Non-pigmented ciliary epithelial cell (primary cell): ENCODE results near the gene BMP2.

Source experiments
- DNase-seq: peaks from one replicate; pipeline ENCODE4 v3.0.0-alpha.2; 2010; ENCODE audit warnings: low read depth

Gene BMP2

DNA sequence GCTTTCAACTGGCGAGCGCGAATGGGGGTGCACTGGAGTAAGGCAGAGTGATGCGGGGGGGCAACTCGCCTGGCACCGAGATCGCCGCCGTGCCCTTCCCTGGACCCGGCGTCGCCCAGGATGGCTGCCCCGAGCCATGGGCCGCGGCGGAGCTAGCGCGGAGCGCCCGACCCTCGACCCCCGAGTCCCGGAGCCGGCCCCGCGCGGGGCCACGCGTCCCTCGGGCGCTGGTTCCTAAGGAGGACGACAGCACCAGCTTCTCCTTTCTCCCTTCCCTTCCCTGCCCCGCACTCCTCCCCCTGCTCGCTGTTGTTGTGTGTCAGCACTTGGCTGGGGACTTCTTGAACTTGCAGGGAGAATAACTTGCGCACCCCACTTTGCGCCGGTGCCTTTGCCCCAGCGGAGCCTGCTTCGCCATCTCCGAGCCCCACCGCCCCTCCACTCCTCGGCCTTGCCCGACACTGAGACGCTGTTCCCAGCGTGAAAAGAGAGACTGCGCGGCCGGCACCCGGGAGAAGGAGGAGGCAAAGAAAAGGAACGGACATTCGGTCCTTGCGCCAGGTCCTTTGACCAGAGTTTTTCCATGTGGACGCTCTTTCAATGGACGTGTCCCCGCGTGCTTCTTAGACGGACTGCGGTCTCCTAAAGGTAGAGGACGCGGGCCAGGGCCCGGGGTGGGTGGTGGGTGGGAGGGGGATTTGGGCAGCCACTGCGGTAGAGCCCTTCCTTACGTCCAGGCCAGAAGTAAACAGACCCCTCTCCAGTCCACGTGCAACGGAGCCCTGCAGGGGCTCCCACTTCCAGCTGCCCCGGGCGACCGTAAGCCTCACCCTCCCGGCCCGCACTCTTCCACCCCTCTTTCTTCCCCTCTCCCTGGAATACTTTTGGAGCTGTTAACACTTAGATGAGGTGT, 998 bp downstream of the BMP2 start:
- no peak for DNase-seq

DNA sequence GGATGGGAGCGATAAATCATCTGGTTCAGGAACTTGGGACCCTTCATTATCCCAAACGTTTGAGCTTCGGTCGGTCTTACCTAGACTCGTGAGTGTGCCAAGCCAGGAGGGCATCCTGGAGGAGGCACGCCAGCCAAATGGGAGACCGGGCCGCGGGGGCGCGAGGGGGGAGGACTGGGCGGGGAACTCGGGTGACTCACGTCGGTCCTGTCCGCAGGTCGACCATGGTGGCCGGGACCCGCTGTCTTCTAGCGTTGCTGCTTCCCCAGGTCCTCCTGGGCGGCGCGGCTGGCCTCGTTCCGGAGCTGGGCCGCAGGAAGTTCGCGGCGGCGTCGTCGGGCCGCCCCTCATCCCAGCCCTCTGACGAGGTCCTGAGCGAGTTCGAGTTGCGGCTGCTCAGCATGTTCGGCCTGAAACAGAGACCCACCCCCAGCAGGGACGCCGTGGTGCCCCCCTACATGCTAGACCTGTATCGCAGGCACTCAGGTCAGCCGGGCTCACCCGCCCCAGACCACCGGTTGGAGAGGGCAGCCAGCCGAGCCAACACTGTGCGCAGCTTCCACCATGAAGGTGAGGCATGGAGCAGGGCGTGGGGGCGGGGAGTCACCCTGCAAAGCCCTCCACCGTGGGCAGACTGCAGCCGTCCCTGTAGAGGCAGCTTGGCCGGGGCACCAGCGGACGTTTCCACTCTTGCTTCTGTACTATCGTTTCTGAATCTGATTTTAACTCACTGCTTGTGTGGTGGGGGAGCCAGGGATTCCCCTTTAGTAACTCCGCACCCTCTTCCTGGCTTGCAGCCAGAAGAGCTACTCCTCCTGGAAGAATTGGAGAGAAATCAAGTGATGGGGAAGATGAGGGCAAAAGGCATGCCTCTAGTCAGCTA, 2.7 kb downstream of the BMP2 start:
- no peak for DNase-seq

DNA sequence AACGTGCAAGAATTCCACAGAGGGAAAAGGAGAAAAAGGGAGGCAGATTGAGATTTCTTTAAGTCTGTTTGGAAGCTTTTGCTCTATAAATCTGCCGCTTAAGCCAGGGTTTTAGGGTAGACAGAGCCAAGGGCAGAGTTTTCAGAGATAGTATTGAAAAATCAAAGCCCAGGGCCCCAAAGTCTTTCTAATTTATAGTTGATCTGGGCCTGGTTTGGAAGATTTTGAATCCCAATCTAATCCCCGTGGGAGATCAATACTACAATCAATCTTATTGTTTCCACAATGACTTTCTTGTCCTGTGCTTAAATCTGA, 3.3 kb downstream of the BMP2 start:
- no peak for DNase-seq

DNA sequence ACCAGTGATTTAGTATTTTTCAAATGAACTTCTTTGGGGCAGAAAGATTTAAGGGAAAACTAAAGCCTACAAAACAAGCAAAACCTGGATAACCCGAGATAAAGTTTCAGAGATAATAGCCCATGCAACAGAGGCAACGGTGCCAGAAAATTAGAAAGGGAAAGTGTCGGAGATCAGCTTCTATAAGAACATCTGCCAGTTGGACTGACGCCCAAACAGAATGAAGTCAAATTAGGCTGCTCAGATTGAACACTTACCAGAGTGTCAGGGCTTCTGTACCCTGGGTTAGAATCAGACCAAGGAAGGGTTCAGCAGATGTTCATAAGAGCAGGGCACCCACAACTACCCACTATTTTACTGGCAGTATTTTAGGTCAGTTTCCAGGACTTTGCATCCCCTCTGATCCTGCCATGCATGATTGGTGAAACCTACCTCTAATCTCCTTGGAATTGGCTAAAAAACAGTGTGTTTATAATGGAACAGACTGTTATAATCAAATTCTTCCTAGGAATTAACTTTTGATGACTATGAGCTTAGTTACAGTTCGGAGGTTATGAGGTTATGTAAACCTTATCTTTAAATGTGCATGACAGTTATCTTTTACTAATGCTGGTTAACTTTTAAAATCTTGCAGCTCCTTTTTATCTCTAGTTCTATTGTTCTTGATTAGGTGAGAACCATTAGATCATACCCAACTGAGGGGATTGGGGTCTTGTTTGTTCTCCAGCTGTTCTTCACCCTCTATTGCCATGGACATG, 13.1 kb downstream of the BMP2 start:
- no peak for DNase-seq

DNA sequence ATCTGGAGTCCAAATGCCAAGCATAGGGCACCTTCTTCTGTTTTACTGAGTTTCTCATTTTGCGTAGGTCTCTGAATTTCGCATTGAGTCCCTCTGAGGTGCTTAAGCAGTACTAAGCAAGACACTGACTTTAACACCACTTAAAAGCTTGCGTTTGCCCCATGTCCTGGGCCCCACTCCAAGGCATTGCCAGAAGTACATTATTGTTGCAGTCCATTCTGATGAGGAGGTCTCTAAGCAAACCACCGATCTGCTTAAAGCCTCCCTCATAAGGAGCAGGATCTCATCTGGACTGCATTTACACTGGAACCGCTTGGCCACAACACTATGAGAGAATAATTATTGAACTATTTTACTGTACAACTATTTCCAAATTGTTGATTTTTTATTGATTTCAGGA, 16.3 kb downstream of the BMP2 start:
- no peak for DNase-seq

DNA sequence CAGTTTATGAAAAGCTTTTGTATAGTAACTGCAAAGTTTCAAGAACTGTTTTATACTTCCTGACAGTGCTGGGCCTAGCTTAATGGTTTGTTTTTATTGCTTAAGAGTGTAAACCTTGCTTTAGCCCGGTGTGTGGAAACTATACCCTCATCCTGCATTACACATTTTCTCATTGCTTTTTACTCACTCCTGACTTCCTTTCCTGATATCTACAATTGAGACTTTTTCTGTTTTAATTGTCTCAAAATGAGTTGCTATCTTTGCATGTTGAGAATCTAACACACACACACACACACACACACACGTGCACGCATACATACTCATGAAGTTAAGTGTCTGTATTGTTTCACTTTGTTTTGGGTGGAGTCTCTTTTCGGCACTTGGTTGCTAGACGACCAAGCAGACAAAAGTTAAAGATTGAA, 16.7 kb downstream of the BMP2 start:
- DNase-seq: no peak

DNA sequence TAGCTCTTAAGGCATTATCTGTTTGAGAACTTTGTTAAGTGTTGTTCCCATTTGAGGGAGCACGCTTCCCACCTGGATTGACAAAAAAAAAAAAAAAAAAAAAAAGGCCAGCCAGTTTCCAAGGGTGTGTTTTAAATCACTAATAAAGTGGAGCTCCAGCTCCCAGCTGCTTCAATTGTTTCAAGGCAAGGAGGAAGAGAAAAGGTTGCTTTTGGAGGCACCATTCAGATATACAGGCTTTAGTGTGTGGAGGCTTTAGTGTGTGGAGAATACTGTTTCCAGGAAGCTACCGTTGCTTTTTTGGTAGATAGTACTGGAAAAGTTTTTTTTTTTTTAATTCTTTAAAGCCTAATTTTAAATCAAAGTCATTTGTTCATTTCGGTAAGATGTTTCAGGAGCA, 17.3 kb downstream of the BMP2 start:
- no peak for DNase-seq

DNA sequence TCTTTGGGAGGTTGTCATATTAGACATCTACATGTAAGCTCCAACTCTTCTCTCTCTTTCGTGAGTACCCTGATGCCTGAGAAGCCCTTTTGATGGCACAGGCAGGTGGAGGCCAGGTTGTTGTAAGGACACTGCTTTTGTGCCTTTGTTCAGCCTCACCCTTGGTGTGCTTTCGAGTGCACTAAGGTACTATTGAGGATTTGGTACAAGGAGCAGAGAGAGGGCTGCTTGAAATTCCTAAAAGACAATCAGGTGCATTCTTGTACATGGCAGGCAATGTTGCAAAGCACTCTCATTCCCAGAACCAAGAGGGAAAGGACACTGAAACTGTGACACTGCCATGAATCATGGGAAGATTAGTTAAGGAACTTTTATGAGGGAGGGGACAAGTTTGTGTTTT, 19.1 kb downstream of the BMP2 start:
- DNase-seq: no peak

DNA sequence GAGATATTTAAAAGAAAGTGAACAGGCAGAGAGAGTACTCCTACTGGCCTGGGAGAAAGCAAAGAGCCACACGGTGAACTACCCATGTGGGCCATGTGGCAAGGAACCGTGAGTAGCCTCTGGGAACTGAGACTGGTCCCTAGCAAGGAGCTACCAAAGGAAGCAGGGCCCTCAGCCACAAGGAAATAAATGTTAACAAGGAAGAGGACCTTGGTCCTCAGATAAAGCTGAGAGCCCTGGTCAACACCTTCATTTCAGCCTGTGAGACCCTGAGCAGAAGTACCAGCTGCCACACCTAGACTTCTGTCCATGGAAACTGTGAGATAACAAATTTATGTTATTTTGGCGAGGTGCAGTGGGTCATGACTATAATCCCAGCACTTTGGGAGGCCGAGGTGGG, 25.3 kb downstream of the BMP2 start:
- DNase-seq: no peak

DNA sequence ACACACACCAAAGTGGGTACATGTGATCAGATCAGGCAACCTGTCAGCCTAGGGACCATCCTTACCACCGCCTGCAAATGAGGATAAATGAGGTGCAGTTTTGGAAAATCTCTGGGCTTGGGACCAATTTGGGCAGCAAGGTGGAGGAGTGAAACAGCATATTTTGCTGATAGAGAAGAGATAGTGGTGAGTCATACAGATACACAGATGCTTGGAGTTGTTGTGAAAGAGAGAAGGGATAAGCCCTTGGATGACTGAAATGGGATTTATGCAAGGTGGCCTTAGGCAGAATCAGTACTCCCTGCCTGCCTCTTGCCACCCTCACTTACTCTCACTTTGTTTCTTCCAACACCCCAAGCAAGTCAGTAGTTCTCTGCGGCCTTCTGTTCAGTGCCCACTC, 34.7 kb downstream of the BMP2 start:
- DNase-seq: no peak

DNA sequence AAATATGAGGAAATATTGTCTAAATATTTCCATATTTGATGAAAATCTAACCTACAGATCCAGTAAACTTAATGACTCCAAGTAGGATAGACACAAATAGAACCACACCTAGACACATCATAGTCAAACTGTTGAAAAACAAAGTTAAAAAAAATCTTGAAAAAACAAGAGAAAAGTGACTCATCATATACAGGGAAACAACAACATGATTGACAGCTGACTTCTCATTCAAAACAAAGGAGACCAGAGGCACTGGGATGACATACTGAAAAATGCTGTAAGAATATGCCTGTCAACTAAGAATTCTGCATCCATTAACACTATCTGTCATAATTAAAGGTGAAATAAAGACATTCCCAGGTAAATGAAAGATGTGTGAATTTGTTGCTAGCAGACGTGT, 38.8 kb downstream of the BMP2 start:
- no peak for DNase-seq

DNA sequence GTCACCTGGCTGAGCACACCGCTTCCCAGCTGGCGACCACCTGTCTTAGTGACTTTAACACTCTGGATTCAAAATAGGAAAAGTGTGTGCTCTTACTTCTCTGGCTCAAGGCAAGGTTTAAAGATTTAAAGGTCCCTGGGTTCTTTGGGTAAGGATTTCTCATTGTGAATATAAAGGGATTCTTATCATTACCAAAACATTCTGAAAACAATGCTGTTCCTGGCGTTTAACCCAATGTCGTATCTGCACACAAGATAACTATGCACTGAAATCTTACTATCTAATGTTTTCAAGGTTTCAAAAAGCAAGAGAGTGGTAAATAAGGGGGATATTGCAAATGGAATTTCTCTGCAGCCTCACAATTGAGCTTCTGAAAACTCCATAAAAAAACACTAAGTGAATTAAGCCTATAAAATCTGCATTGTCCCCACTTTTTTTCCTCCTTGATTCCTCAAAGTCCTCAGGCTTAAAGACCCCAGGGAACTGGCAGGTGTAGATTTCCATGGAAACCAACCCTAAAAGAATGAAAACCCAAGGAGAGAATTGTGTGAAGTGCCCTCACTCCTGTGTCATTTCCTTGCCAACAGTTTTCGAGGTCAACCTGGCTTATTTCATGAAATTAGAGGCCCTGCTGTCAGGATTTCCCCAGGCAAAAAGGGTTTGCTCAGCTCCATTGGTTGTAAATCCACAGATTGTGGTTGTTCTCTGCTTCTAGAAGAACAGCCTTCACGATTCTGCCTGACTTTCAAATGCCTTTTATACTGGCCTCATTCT, 44.0 kb downstream of the BMP2 start:
- no peak for DNase-seq

DNA sequence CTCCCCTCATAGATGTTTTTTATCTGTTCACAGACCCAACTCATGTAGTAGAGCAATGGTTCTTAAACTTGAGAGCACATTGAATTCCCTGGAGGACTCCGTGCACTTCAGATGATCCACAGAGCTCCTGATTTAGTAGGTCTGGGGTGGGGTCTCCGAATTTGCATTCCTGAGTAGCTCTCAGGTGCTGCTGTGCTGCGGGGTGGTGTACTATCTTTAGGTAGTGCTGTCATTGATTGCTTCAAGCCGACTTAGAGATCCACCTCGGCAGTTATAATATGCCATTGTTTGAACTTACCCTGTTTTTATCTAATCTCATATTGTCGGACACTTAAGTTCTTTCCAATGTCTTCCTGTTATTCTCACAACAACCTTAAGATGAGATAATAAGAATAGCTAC, 45.0 kb downstream of the BMP2 start:
- no peak for DNase-seq

DNA sequence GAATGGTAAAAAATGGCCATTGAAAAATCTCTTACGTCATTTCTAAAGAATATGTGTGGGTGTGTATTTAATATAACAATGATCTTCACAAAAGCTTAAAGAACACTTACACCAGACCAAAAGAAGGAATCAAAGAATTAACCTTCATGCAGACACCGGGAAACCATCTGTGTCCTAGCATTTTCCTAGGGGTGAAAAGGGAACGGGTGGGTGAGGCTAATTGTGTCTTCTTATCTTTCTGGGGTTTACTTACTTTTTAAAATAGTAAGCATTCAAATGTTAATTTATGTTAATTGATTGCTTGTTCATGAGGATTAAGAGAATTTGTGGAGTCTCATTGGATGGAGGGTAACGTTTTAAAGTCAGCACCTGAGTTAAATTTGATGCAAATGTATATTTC, 47.5 kb downstream of the BMP2 start:
- no peak for DNase-seq

DNA sequence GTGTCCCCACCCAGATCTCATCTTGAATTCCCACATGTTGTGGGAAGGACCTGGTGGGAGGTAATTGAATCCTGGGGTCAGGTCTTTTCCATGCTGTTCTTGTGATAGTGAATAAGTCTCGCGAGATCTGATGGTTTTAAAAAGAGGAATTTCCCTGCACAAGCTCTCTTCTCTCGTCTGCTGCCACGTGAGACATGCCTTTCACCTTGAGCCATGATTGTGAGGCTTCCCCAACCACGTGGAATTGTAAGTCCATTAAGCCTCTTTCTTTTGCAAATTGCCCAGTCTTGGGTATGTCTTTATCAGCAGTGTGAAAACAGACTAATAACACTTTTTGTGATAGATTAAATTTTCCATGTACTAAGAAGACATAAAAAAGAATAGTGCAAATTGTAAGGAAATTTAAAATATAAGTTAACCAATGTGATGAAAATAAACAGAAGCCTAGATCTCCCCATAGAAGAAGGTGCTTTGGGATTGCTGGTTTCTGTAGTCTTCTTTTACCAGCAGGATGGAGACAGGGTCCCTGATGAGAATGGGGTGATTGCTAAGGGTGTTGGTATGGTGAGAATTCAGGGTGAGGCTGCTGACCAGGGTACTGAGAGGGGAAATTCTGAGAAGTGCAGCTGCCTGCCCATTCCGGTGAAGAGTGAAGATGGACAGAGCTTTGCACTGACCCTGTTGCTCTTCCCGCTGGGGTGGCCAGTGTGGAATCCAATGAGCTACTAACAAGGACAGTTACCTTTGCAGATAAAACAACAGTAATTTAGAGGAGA, 50.7 kb downstream of the BMP2 start:
- DNase-seq: no peak

DNA sequence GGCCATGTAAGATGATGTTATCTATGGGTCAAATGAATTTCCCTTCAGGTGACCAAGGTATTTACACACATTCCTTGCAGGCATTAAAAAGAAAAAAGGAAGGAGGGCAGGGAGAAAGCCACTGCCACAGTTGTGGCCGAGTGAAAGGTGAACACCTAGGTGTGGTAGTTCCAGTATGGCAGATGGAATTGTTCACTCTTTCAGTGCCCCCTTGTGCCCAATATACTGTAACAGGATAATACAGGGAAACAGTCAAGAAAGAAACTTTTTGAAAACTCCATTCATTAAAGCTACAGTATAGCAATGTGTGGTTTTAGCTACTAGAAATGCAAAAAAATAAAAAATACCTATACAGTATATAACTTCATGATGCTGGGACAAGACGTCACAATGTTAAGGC, 52.1 kb downstream of the BMP2 start:
- no peak for DNase-seq

DNA sequence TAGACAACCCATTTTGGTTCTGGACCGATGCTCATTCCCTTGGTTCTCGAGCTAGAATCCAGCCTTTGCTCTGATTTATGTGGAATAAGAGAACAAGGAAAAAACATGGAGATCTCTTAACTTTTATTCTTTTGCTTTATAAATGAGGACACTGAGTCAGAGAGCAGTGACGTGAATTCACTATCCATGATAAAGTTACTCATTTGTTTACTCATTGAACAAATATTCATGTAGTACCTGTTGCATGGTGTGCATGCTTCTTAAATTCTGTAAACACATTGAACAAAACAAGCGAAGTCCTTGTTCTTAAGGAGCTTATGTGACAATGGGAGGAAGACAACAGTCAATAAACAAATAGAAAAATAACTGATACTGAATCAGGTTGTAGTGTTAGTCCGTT, 56.9 kb downstream of the BMP2 start:
- no peak for DNase-seq

DNA sequence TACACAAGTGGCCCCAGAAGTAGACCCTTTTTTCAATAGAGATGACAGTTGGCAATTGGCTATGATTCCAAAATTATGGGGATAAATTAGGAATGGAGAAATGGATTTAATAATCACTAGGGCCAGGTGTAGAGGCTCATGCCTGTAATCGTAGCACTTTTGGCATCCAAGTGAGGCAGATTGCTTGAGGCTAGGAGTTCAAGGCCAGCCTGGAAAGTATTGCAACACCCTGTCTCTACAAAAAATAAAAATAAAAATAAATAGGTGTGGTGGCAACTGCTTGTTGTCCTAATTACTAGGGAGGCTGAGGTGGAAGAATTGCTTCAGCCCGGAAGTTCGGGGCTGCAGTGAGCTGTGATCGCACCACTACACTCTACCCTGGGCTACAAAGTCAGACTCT, 60.0 kb downstream of the BMP2 start:
- DNase-seq: no peak

DNA sequence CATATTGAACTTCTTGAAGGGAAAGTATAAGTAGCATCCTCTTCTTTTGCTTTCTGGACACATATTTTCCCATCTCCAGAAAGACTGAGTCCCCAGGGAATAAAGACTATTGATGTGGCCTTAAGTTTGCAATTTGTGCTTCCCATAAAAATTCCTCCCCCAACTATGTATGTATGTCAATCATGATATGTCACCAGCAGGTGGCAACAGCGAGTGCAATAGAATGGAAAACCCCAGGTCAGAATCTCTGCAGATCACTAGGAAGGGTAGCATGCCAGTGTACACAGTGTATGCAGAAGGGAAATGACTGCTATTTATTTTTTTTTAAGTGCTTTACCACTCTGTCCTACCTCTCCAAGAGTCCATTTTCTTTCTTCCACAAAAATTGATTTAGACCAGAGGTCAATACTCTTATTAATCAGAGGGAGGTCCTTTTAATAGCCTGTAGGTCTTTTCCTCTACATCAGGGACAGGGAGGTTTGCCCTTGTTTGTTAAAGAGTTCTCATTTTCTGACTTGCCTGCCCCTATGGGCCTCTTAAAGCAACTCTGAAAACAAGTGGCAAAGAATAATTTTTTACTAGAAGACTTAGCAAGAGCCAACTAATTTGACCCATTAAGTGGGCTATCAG, 61.4 kb downstream of the BMP2 start:
- peak; percentile 31 for DNase-seq

DNA sequence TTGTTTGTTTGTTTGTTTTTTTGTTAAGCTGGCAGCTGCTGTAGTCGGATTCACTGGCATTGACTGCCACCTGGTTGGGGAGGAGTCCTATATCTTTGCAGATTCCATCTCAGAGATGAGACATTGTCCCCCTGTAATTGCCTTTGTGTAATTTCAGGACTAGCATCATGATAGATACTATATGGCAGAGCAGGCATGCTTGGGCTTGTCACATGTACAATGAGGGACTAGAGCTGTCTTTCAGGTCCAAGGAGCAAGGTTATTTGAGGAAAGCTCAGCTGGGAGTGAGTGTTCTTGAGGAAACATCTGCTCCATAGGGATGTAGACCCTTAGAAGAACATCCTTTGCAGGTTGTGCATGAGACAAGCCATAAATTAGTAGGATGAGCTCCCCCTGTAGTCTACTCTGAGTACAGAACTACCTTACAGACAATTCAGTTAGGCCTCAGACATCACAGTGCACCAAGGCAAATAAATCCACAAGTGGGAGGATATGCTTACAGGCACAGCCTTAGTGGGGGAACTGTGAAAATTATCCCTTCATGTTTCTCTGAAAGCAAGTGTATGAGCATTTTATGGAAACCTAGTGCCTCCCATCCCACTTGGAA, 62.1 kb downstream of the BMP2 start:
- no peak for DNase-seq
